ENCODE data around the gene TNNC1. TPM values are rescaled to one million over a fixed set of nuclear protein-coding genes. Genes with fewer than 3 reads are reported as not detected.
A peak's percentile ranks its signal among the peaks of the same experiment; 100 is the strongest.

The TNNC1 gene
- polyA plus RNA-seq (2.2 TPM in 1 of 2 replicates, not detected in the other), polyA minus RNA-seq (not detected in 2 replicates)

DNA sequence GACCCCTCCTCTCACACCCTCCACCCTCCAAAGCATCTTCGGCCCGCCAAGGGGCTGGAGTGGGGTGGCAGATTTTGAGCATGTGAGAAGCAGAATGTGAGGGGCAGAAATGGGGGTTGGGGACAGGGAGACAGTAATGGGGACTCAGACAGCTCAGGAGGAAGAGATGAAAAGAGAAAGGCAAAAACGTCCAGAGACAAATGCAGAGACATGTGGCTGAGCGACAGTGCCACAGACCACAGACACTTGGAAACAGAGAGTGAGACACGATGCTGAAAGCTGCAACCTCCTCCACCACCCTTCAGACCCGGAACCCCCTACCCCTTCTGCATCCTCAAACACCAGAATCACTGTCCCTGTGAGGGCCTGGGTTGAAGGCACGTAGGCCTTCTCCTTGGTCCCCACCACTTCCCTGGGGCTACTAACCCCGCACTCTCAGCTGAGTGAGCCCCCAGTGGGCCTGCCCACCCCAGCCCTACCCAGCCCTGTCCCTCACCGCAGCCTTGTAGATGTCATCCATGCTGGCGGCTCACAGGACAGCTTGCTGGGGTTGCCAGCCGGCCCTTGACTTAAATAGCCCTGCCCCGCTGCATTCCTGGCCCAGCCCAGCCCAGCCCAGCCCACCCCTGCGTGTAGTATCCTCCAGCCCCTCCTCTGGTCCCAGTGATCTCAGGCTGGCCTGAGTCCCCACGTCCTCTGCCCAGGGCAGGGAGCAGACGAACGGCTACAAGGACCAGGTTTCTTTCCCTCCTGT, at the start of gene TNNC1:
Gene TNNC1, minus strand, starts transcription at position 546 of the 754 bp plus-strand sequence. Its CDS starts 26 bp downstream, at position 520.
- H3K4me2 ChIP-seq (ENCODE audit: low read length): no peak within 1 kb of the TSS
- peak within 1 kb of the TSS; percentile 64 for H3K27ac ChIP-seq (ENCODE audit: low read length)
- H3K9me3 ChIP-seq (ENCODE audit: low read length): no peaks in the 10 kb centered on the region
- peak within 1 kb of the TSS; percentile 78 for H2AFZ ChIP-seq (ENCODE audit: low read depth, low read length)
- H3K79me2 ChIP-seq (replicated peaks; ENCODE audit: insufficient read depth, low read length): peaks cover 27% of the 10 kb centered on the region
- no peaks in the 10 kb centered on the region for H4K20me1 ChIP-seq (ENCODE audit: insufficient read depth)
- H3K27me3 ChIP-seq (ENCODE audit: insufficient read depth, low read depth, low read length): no peaks in the 10 kb centered on the region
- no peaks in the 10 kb centered on the region for H3K9me2 ChIP-seq (ENCODE audit: insufficient read depth, low read length)
- TF ChIP-seq EZH2 (IDR thresholded peaks at IDR 0.05; ENCODE audit: borderline replicate concordance, insufficient read depth, low read length, poor library complexity, severe bottlenecking): no peak
- no peak for TF ChIP-seq POLR2AphosphoS5 (IDR thresholded peaks at IDR 0.05)
- no peak for TF ChIP-seq TAF1 (IDR thresholded peaks at IDR 0.05; ENCODE audit: low read depth)
- no peak for TF ChIP-seq RAD21 (conservative IDR thresholded peaks at IDR 0.05)
- TF ChIP-seq, protein P1, sequence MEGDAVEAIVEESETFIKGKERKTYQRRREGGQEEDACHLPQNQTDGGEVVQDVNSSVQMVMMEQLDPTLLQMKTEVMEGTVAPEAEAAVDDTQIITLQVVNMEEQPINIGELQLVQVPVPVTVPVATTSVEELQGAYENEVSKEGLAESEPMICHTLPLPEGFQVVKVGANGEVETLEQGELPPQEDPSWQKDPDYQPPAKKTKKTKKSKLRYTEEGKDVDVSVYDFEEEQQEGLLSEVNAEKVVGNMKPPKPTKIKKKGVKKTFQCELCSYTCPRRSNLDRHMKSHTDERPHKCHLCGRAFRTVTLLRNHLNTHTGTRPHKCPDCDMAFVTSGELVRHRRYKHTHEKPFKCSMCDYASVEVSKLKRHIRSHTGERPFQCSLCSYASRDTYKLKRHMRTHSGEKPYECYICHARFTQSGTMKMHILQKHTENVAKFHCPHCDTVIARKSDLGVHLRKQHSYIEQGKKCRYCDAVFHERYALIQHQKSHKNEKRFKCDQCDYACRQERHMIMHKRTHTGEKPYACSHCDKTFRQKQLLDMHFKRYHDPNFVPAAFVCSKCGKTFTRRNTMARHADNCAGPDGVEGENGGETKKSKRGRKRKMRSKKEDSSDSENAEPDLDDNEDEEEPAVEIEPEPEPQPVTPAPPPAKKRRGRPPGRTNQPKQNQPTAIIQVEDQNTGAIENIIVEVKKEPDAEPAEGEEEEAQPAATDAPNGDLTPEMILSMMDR (IDR thresholded peaks at IDR 0.05; ENCODE audit: poor library complexity, severe bottlenecking): no peak
- TF ChIP-seq, protein P2, sequence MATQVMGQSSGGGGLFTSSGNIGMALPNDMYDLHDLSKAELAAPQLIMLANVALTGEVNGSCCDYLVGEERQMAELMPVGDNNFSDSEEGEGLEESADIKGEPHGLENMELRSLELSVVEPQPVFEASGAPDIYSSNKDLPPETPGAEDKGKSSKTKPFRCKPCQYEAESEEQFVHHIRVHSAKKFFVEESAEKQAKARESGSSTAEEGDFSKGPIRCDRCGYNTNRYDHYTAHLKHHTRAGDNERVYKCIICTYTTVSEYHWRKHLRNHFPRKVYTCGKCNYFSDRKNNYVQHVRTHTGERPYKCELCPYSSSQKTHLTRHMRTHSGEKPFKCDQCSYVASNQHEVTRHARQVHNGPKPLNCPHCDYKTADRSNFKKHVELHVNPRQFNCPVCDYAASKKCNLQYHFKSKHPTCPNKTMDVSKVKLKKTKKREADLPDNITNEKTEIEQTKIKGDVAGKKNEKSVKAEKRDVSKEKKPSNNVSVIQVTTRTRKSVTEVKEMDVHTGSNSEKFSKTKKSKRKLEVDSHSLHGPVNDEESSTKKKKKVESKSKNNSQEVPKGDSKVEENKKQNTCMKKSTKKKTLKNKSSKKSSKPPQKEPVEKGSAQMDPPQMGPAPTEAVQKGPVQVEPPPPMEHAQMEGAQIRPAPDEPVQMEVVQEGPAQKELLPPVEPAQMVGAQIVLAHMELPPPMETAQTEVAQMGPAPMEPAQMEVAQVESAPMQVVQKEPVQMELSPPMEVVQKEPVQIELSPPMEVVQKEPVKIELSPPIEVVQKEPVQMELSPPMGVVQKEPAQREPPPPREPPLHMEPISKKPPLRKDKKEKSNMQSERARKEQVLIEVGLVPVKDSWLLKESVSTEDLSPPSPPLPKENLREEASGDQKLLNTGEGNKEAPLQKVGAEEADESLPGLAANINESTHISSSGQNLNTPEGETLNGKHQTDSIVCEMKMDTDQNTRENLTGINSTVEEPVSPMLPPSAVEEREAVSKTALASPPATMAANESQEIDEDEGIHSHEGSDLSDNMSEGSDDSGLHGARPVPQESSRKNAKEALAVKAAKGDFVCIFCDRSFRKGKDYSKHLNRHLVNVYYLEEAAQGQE (IDR thresholded peaks at IDR 0.05; ENCODE audit: borderline replicate concordance): no peak
- TF ChIP-seq EP300 (conservative IDR thresholded peaks at IDR 0.05; ENCODE audit: poor library complexity, severe bottlenecking): no peak
- no peak for TF ChIP-seq SMC3 (conservative IDR thresholded peaks at IDR 0.05; ENCODE audit: poor library complexity)
- no peak for TF ChIP-seq MXI1 (conservative IDR thresholded peaks at IDR 0.05; ENCODE audit: poor library complexity, severe bottlenecking)
- H3K36me3 ChIP-seq (ENCODE audit: insufficient read depth, low read length): no peaks in the 10 kb centered on the region
- peaks cover 6% of the 10 kb centered on the region for H3F3A ChIP-seq (ENCODE audit: insufficient read depth, low read length, poor library complexity, severe bottlenecking)
- peak within 1 kb of the TSS; percentile 67 for H3K9ac ChIP-seq (ENCODE audit: low read length)
- H3K4me3 ChIP-seq (ENCODE audit: low read length): peak within 1 kb of the TSS; percentile 95

DNA sequence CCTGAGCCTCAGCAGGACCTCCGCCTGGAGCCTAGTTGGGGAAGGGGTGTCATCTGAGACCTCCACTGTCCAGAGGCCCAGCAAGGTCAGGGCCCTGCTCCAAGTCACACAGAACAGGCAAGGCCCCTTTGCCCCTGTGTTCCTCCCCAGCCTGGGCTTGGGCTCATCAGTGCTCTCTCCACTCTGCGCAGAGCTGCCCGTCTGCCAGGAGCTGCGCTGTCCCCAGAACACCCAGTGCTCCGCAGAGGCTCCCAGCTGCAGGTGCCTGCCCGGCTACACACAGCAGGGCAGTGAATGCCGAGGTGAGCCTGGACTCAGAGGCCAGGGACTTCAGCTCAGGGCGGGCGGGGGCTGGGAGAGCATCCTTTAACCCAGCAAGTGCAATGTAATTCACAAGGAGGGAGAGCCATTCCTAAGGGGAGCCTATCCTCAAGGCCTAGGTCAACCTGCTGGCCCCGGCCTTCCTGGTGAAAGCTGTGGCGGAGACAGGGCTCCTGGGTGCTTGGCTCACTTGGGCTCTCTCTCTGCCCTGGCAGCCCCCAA, 49.0 kb upstream of the TNNC1 start:
- Histone ChIP-seq H3K9ac (ENCODE audit: low read length) (no peak overlapping the region), H2AFZ (ENCODE audit: low read depth, low read length) (no peak overlapping the region), H3K27me3 (ENCODE audit: insufficient read depth, low read depth, low read length) (no peaks in the 10 kb centered on the region), H3K79me2 (replicated peaks; ENCODE audit: insufficient read depth, low read length) (no peaks in the 10 kb centered on the region), H3K4me3 (ENCODE audit: low read length) (no peak overlapping the region), H3K4me2 (ENCODE audit: low read length) (no peak overlapping the region), H3K9me3 (ENCODE audit: low read length) (no peaks in the 10 kb centered on the region), H3K9me2 (ENCODE audit: insufficient read depth, low read length) (no peaks in the 10 kb centered on the region), H3K36me3 (ENCODE audit: insufficient read depth, low read length) (no peaks in the 10 kb centered on the region), H3F3A (ENCODE audit: insufficient read depth, low read length, poor library complexity, severe bottlenecking) (no peaks in the 10 kb centered on the region), H4K20me1 (ENCODE audit: insufficient read depth) (no peaks in the 10 kb centered on the region), H3K27ac (ENCODE audit: low read length) (no peak overlapping the region)
- TF ChIP-seq POLR2AphosphoS5 (IDR thresholded peaks at IDR 0.05) (no peak), TAF1 (IDR thresholded peaks at IDR 0.05; ENCODE audit: low read depth) (no peak), EP300 (conservative IDR thresholded peaks at IDR 0.05; ENCODE audit: poor library complexity, severe bottlenecking) (no peak), MXI1 (conservative IDR thresholded peaks at IDR 0.05; ENCODE audit: poor library complexity, severe bottlenecking) (no peak), RAD21 (conservative IDR thresholded peaks at IDR 0.05) (no peak), EZH2 (IDR thresholded peaks at IDR 0.05; ENCODE audit: borderline replicate concordance, insufficient read depth, low read length, poor library complexity, severe bottlenecking) (no peak), SMC3 (conservative IDR thresholded peaks at IDR 0.05; ENCODE audit: poor library complexity) (no peak)
- TF ChIP-seq, protein P2 (IDR thresholded peaks at IDR 0.05; ENCODE audit: borderline replicate concordance): no peak
- TF ChIP-seq, protein P1 (IDR thresholded peaks at IDR 0.05; ENCODE audit: poor library complexity, severe bottlenecking): no peak

Measured in neural cell (in vitro differentiated cells).